Non-pigmented ciliary epithelial cell (primary cell): ENCODE data around the gene COL9A1.

ENCODE experiments used
- DNase-seq: peaks from one replicate; pipeline ENCODE4 v3.0.0-alpha.2; 2010; ENCODE audit warnings: low read depth

The COL9A1 gene

GRCh38 chr6:70286905-70287304 lies 16.0 kb downstream of the COL9A1 start:
- DNase-seq: no peak

DNA sequence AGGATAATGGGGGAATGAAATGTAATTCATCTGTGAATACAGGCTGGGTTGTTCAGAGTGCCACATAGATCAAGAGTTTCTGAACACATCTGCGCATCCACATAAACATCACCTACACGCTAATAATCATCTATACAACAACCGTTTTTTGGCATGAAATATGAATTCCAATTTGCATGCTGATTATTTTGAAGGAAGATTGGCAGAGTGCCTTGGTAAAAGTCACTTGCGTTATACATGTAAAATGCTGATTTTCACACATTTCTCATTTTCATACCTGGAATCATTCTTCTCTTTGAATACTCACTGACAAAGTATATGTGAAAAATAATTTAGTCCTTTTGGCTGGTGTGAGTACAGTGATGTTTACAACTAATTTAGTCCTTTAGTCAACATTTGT lies 17.7 kb downstream of the COL9A1 start:
- no peak for DNase-seq

DNA sequence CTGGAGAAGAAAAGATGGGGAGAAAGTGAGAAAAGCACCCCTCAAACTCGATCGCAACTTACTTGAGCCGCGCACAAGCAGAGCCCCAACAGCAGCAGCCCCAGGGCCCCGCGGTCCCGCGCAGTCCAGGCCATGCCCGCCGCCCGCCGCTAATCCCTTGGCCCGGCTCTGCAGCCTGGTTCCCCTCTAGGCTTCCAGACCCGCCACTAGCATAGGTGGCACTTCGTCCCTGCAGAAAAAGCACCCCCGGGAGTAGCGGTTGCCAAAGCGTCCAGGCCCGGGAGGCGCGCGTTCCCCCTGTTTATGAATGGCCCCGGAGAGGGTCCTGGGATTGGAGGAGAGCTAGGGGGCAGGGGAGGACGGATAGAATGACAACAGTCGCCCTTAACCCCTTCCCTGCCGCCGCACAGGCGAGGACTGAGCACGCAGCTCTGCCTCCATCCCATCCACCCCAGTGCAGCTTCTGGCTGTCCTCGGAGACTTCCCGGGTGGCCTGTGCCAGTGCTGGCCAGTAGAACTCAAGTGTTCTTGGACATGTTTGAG lies 19.9 kb downstream of the COL9A1 start:
- DNase-seq: no peak

DNA sequence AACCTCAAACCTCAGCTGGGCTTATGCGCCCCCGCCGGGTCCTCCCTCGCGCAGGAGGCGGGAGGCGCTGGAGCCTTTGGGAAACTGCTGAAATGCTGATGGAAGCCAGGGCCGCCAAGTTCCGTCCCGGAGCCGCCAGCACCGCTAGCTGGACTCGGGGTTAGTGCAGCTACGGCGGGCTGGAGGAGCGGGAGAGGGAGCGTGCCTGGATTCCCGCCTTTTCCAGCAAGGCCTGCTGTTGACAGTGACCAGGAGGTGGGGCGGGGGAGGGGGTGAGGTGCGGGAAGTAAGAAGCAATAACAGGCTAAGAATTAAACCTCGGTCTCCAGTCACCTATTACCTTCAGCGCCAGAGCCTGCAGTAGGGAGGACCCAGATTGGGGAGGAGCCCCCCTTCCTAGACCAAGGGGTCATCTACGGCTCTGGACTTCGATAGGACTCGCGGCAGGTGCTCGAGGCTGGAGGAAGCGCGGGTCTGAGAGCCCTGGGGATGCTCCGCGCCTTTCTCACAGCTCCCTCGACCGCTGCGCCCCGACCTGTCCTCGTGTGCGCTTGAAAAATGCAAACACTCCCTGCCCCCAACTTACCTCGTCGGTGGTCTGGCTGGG lies 20.5 kb downstream of the COL9A1 start:
- DNase-seq: no peak

- no peak for DNase-seq
Measured at GRCh38 chr6:70281923-70282311, 21.0 kb downstream of the COL9A1 start.

DNA sequence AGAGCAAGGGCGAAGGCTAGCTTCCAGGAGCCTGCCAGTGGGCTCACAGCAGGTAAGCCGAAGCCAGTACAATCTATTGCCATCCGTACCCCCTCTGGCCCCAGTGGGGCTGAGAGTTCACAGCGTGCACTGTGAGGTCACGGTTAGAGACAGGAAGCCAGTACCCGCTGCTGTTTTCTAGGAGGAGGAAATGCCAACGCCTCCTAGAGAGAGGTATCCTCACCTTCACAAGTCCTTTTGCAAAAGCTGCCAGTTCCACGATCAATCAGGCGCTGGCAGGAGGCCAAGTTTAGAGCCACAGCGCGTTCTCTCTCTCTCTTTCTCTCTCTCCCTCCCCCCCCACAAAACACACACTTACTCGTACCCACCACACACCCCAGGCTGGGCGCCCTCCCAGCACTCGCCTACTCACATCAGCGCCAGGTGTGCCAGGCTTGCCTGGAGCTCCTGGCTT lies 22.5 kb downstream of the COL9A1 start:
- DNase-seq: no peak

DNA sequence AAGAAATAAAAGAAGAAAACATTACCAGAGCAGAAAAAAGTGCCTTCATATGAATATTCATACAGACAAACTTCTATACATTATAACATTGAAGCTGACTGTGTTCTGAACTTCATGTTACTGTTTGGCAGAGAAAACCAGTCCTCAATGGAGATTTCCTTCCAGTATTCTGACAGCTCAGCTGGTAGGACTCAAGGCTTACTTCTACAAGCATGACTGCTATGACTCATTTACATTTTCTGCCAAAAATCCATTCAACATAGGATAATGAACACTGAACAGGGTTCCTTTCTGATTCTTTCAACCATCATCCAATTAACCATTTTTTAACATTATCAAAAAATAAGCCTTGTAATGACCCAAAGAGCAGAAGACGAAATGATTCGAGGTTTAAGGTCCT lies 25.4 kb downstream of the COL9A1 start:
- DNase-seq: no peak

GRCh38 chr6:70274338-70274737 lies 28.5 kb downstream of the COL9A1 start:
- DNase-seq: no peak

DNA sequence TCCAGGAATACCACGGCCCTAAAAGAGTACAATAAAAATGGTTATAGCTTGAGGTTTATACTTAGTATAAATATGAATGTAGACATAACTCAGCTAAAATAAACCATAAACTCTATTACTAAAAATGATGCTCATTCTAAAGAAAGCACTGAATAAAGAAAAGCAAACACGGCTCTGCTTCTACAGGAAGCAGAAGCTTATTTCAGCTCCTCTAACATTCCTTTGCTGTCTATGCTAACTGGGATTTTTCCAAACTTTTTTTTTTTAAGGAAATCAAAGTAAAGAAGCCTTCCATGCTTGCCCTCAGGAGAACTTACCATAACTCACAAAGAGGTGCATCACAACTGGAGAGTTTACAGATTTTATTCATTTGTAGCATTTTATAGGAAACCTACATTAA lies 30.8 kb downstream of the COL9A1 start:
- no peak for DNase-seq

GRCh38 chr6:70270287-70271005 lies 32.4 kb downstream of the COL9A1 start:
- no peak for DNase-seq

DNA sequence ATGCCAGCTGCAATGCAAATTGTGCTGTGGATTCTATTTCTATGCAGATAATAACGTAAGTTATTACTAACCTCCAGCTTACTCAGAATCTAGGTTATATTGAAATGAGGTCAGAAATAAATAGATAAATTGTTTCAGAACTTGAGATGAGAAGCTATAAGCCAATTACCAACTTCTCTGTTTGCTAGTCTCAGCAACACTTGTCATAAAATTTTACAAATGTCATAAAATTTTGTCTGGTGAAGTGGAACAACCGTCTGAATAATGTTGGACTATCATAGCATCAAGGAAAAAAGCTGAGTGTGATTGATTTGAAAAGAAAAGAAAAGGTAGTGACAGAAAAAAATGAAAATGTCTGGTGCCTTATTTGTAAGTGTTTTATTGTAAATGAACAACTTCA lies 36.7 kb downstream of the COL9A1 start:
- no peak for DNase-seq

DNA sequence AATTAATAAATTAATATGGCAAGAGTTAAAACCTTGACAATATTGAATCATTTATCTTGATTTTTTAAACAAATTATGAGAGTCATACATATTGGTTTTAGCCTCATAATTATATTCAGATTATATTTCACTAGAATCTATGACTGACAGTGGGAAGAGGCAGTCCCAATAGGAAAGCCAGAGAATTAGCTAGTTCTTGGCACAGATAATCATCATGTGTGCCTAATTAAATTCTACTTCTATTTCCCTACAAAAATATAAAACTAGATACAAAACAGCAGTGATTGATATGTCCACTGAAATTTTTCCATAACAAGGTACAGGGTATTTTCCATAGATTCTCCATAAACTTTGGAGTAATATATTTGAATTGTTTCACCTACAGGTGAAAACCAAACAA lies 38.6 kb downstream of the COL9A1 start:
- no peak for DNase-seq

- DNase-seq: no peak
Measured at GRCh38 chr6:70258483-70258882, 44.4 kb downstream of the COL9A1 start.

- no peak for DNase-seq
Measured at GRCh38 chr6:70257768-70258273, 45.1 kb downstream of the COL9A1 start.

- DNase-seq: no peak
Measured at GRCh38 chr6:70254784-70255183, 48.1 kb downstream of the COL9A1 start.

GRCh38 chr6:70253923-70254322 lies 49.0 kb downstream of the COL9A1 start:
- no peak for DNase-seq

DNA sequence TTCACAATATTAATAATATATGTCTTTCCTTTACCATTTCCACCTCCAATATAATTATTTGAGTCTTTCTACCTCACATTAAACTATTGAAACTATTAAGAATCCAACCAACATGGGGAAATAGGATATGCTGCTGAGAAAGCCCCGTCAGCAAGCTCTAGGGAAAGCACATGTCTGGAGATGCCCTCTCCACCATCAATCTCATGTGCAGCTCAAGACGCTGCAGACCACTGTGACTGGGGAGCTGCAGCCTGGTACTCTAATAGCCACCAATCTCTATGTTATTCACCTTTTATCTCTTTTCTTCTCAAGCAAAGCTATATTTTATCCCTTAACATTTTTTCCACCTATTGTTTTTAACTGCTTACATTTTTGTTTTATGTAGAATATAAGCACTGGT lies 50.3 kb downstream of the COL9A1 start:
- no peak for DNase-seq

- no peak for DNase-seq
Measured at GRCh38 chr6:70246118-70246517, 56.8 kb downstream of the COL9A1 start.

DNA sequence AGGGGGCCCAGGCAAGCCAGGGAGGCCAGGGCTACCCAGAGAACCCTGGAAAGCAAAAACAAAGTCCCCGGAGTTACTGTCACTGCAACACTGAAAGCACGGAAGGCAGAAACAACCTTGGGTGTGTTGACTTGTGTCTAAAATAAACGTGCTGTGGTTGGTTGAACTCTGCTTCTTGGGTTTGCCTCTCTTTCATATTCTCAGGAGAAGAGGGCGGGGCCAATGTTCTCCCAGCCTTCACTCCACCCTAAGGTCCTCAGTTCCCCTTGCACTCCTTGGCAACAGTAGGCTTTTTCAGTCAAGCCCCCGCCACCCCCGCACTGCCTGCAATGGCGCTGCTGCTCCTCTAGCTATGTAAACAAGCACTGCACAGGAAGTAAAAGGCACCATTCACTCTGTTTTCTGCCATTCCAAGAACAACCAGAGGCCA lies 60.9 kb downstream of the COL9A1 start:
- DNase-seq: no peak

DNA sequence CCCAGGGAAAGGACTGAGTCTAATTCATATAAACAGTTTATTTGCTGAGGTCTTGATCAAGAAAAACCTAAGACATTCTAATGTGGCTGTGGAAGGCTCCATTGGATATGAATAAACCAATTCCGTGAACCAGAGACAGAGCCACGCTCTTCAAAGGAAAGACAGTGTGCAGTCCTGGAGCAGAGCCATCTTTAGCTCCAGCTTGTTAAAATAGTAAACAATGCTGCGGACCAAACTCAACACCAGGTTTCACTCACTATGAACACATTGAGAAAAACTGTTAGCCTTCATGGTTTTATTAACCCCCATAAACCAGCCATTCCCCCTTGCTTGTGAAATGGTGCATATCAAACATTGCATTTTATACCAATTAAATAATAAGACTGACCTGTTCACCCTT lies 61.9 kb downstream of the COL9A1 start:
- DNase-seq: no peak

DNA sequence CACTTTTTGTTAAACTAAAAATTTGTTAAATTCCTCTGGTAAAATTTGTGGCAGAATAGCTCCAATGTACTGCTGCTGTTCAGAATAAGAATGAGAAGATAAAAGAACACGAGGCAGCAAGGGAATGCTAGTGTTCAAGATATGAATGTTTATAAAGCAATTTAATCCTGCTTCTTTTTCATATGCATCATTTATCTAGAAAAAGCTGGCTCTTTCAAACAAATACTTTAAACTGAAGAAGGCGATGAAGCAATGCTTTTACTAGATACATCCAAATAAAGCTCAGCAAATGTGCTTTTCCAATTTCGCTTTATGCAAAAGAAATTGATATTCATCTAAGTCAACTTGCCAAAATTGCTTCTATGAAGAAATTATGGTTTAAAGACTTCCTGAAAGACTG lies 66.5 kb downstream of the COL9A1 start:
- no peak for DNase-seq

- no peak for DNase-seq
Measured at GRCh38 chr6:70234561-70235236, 68.2 kb downstream of the COL9A1 start.

GRCh38 chr6:70231311-70231710 lies 71.6 kb downstream of the COL9A1 start:
- no peak for DNase-seq
